Memory B cell (primary cell): ENCODE data around the gene TTLL1.
A peak's percentile ranks its signal among the peaks of the same experiment; 100 is the strongest.

Source experiments
- ATAC-seq: fragments of 150-1000 bp; cut with Tn5 transposase; 2 replicates; pipeline ENCODE4 v1.10.0; 2021; ENCODE audit warnings: low read depth, mild to moderate bottlenecking, moderate library complexity
- DNase-seq, 2 donors: peaks; one replicate each; pipeline ENCODE4 v3.0.0; 2022; ENCODE audit warnings: low spot score in 2 of 2
- H3K27ac Mint-ChIP-seq: one replicate; pipeline ENCODE4 v1.8.0; 2022; ENCODE audit warnings: mild to moderate bottlenecking, moderate library complexity, mixed read lengths
- H3K27me3 Mint-ChIP-seq: one replicate; pipeline ENCODE4 v1.8.0; 2022; ENCODE audit warnings: mixed read lengths
- H3K36me3 Mint-ChIP-seq: one replicate; pipeline ENCODE4 v1.8.0; 2022; ENCODE audit warnings: mild to moderate bottlenecking, mixed read lengths
- H3K4me1 Mint-ChIP-seq: one replicate; pipeline ENCODE4 v1.8.0; 2022; ENCODE audit warnings: mixed read lengths
- H3K4me3 Mint-ChIP-seq: one replicate; pipeline ENCODE4 v1.8.0; 2022; ENCODE audit warnings: mild to moderate bottlenecking, moderate library complexity, mixed read lengths
- H3K9me3 Mint-ChIP-seq: one replicate; pipeline ENCODE4 v1.8.0; 2022; ENCODE audit warnings: mixed read lengths

Gene TTLL1

GRCh38 chr22:42994276-42994916 lies 94.8 kb downstream of the TTLL1 start:
- no peak for ATAC-seq
- H3K4me1 Mint-ChIP-seq, result peaks cover 52% of the 10 kb centered on the region
- H3K27ac Mint-ChIP-seq, result no peak overlapping the region
- H3K9me3 Mint-ChIP-seq, result no peaks in the 10 kb centered on the region
- H3K27me3 Mint-ChIP-seq, result no peaks in the 10 kb centered on the region
- peaks cover 2% of the 10 kb centered on the region for H3K36me3 Mint-ChIP-seq
- no peak overlapping the region for H3K4me3 Mint-ChIP-seq
- no peak for DNase-seq

DNA sequence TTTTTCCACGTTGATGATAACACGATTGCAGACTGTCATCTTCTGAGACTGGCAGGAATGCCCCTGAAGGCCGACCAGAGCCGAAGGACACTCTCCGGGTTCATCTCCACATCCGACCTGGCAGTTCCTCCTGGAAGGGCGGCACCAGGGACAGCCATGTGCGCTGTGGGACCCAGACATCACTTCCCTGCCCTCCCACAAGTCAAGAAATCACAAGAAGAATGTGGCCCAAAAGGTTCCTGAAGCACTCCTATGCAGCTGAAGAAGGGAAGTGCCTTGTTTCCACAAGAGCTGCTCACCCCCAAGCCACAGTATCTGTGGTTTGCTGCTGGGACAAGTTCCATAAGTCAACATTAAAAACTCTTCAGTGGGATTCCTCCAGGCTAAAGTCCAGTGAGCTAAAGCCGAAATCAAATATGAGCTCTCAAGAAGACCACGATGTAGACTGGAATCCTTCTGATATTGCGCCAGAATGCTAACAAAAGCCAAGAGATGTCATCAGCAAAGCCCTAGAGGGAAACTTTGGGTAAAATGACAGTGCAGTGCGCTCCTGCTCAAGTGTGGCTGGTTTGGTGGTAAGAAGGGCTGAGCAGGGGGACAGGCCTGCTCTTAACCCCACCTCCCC lies 95.4 kb downstream of the TTLL1 start:
- ATAC-seq, result no peak
- no peak for DNase-seq
- Mint-ChIP-seq H3K9me3 (no peaks in the 10 kb centered on the region), H3K36me3 (peaks cover 2% of the 10 kb centered on the region), H3K27me3 (no peaks in the 10 kb centered on the region), H3K4me3 (no peak overlapping the region), H3K4me1 (peaks cover 47% of the 10 kb centered on the region), H3K27ac (peak overlapping the region; percentile 37)

GRCh38 chr22:42992886-42993479 lies 96.2 kb downstream of the TTLL1 start:
- H3K4me1 Mint-ChIP-seq, result peaks cover 40% of the 10 kb centered on the region
- H3K9me3 Mint-ChIP-seq, result no peaks in the 10 kb centered on the region
- H3K27me3 Mint-ChIP-seq, result no peaks in the 10 kb centered on the region
- H3K36me3 Mint-ChIP-seq, result peaks cover 2% of the 10 kb centered on the region
- DNase-seq (no peak), ATAC-seq (peak; percentile 39)
- H3K27ac Mint-ChIP-seq, result no peak overlapping the region
- H3K4me3 Mint-ChIP-seq, result no peak overlapping the region

GRCh38 chr22:42992092-42992491 lies 97.1 kb downstream of the TTLL1 start:
- DNase-seq (no peak), ATAC-seq (no peak)
- Mint-ChIP-seq H3K36me3 (peaks cover 2% of the 10 kb centered on the region), H3K9me3 (no peaks in the 10 kb centered on the region), H3K4me3 (no peak overlapping the region), H3K4me1 (peaks cover 34% of the 10 kb centered on the region), H3K27ac (no peak overlapping the region), H3K27me3 (no peaks in the 10 kb centered on the region)

DNA sequence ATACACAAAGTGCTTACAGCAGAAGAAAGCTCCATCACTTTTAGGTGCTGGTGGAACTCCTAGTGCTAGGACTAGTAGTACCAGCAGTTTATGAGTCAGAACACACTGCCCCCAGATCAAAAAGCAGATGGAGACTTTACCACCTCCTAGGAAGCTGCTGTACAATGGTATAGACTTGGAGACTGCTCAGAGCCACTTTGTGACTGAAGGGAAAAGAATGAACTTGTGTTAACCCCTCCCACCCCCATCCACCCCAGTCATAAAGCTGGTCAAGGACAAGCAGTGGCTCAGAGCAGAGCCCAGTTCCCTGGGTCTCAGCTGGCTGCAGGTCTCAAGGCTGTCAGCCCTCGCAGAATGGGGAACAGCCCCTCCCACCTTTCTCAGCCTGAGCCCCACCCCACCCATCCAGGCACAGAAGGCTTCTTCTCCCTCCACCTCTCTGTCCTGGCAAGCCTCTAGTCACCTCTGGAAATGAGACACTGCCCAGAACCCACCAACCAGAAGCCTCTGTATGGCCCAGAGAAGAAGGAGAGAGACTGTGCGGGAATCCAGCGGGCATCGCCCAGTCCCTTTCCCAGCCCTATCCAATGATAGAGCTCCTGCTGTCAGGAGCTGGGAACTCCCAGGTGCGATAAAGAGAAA lies 98.1 kb downstream of the TTLL1 start:
- Mint-ChIP-seq H3K36me3 (peaks cover 2% of the 10 kb centered on the region), H3K27me3 (no peaks in the 10 kb centered on the region)

GRCh38 chr22:42990131-42990838 lies 98.9 kb downstream of the TTLL1 start:
- H3K36me3 Mint-ChIP-seq, result peaks cover 2% of the 10 kb centered on the region
- DNase-seq (no peak), ATAC-seq (no peak)
- no peak overlapping the region for H3K4me3 Mint-ChIP-seq
- no peak overlapping the region for H3K27ac Mint-ChIP-seq
- H3K9me3 Mint-ChIP-seq, result no peaks in the 10 kb centered on the region
- H3K4me1 Mint-ChIP-seq, result peaks cover 36% of the 10 kb centered on the region
- H3K27me3 Mint-ChIP-seq, result no peaks in the 10 kb centered on the region

More for the DNA sequence above, 98.1 kb downstream of the TTLL1 start:
- Mint-ChIP-seq H3K4me1 (peaks cover 35% of the 10 kb centered on the region), H3K4me3 (no peak overlapping the region), H3K27ac (no peak overlapping the region), H3K9me3 (no peaks in the 10 kb centered on the region)
- ATAC-seq (no peak), DNase-seq (no peak)
